LNCaP clone FGC (cell line): ENCODE measurements around the gene NR2C2.

ENCODE experiments used
- DNase-seq: peaks from one replicate; pipeline ENCODE4 v3.0.0-alpha.2; 2011; ENCODE audit warnings: low read depth
- H3K4me3 ChIP-seq: 2 replicates; pipeline ENCODE4 v1.5.1; 2011; ENCODE audit warnings: mild to moderate bottlenecking, low read depth, low read length, control low read depth
- CTCF ChIP-seq: IDR thresholded peaks from 2 replicates; pipeline ENCODE4 v1.5.1; 2012; ENCODE audit warnings: mild to moderate bottlenecking; ENCODE audit not compliant: control insufficient read depth, insufficient read depth; ENCODE audit errors: extremely low read depth

The NR2C2 gene

GRCh38 chr3:14946739-14947099, 664 bp upstream of the NR2C2 start:
- no peak for DNase-seq

GRCh38 chr3:14947886-14948608, 664 bp downstream of the NR2C2 start:
- DNase-seq, result peak; percentile 81
- H3K4me3 ChIP-seq, result peak overlapping the region; percentile 86
- no peak for TF ChIP-seq CTCF

More at GRCh38 chr3:14946739-14947099, 664 bp upstream of the NR2C2 start:
- H3K4me3 ChIP-seq, result peak overlapping the region; percentile 86
- no peak for TF ChIP-seq CTCF

DNA sequence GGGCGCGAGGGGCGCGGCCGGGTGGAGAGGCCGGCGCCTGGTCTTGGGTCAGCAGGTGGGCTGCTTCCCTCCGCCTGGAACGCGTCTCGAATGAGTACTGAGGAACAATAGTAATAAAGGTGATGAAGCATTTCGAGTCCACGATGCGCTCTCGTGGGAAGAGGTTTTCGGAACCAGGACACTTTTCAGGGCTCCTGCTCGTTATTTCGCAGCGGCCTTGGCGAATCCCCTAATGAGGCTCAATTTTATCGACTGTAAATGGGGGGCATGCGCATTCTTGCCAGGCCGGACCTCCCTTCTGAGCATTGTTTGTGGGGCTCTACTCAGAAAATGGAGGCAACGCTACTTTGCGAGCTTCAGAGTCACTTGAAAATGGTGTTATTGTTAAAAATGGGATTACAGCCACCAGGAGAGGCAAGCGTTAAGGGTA, 1.2 kb downstream of the NR2C2 start:
- peak overlapping the region; percentile 86 for H3K4me3 ChIP-seq
- no peak for DNase-seq
- no peak for TF ChIP-seq CTCF

GRCh38 chr3:14949126-14949525, 1.7 kb downstream of the NR2C2 start:
- no peak for DNase-seq
- H3K4me3 ChIP-seq, result peak overlapping the region; percentile 86
- TF ChIP-seq CTCF, result no peak

DNA sequence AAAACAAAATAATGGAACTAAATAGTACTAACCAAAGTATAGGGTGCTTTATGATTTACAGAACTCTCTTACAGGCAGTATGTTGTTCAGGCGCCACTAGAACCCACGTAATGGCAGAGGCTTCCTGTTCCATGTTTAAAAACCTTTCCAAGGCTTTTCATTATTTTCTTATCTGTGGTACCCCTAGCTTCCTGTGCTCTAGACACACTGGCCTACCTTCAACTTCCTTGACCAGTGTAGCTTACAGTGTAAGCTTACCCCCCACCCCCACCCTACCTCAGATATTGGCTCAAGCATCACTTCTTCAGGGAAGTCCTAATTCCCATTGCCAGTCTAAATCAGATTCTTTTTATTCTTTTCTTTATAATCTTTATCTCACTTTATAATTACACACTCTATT, 2.9 kb downstream of the NR2C2 start:
- DNase-seq, result no peak
- TF ChIP-seq CTCF, result no peak
- no peak overlapping the region for H3K4me3 ChIP-seq

- TF ChIP-seq CTCF, result no peak
- DNase-seq, result no peak
- H3K4me3 ChIP-seq, result no peak overlapping the region
Measured at GRCh38 chr3:14957153-14957552, 9.8 kb downstream of the NR2C2 start.

- no peak for DNase-seq
- no peak for TF ChIP-seq CTCF
- no peak overlapping the region for H3K4me3 ChIP-seq
Measured at GRCh38 chr3:14957925-14958324, 10.5 kb downstream of the NR2C2 start.
